Esophagus muscularis mucosa (tissue), 4 donors: ENCODE data around the gene DECR2.

ENCODE experiments used
- CTCF ChIP-seq, 3 experiments: fragments of 200-600 bp in 2 of 3; fragments of 450-650 bp in 1 of 3; sonication (generic) in 2 of 3; IDR thresholded peaks; one replicate each; pipeline ENCODE4 v1.5.1; 2017 to 2019; ENCODE audit warnings: antibody characterized with exemption in 3 of 3, mild to moderate bottlenecking in 2 of 3, moderate library complexity in 1 of 3
- EP300 ChIP-seq: sonication (generic); formaldehyde crosslinking; IDR thresholded peaks from one replicate; pipeline ENCODE4 v1.6.1; 2017; ENCODE audit warnings: antibody characterized with exemption
- POLR2A ChIP-seq: fragments of 450-650 bp; IDR thresholded peaks from one replicate; pipeline ENCODE4 v1.6.1; 2017; ENCODE audit warnings: antibody characterized with exemption, moderate library complexity, mild to moderate bottlenecking, low read depth

GRCh38 chr16:405548-406506 is 4.1 kb downstream of the DECR2 start:
- TF ChIP-seq CTCF (IDR thresholded peaks at IDR 0.05): no peak
- TF ChIP-seq POLR2A: no peak
- TF ChIP-seq EP300: no peak
